Iris pigment epithelial cell (primary cell): ENCODE measurements around the gene LIN7C.
"Not testable (repeated sequence)": the region's sequence is repeated elsewhere in the genome, so short reads cannot be mapped to it uniquely, and the experiment has no call there.

Experiments used
- DNase-seq: peaks from one replicate; pipeline ENCODE4 v3.0.0-alpha.2; 2011; ENCODE audit warnings: low read depth

LIN7C gene

DNA sequence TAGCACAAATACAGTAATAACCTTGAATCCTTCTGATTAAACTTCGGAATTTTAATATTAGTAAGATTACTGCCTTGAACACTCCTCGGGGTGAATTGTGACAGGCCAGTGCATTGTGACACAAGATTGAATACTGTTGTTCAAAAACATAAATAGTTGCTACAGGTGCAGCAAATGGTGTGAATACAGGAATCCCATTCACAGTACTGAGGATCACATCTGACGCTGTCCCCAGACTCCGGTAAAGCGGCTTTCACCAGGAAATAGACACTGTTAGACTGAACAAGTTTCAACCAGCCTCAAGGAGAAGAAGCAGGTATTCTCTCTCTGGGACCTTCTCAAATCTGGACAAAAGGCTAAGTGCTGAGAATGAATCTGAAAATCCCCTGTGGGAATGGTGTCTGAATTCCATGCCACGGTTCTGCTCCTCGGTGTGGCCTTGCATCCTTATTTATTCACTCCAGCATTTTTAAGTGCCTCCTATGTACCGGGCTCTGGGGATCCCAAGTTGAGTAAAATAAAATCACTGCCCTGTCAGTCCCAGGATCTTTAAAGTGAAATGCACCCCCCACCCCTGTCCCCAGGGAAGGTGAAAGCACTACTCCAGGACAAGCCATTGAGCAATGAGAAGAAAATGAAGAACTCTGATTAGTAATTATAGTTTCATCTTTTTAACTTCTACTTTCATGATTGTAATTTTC lies 37.4 kb downstream of the LIN7C start:
- no peak for DNase-seq

DNA sequence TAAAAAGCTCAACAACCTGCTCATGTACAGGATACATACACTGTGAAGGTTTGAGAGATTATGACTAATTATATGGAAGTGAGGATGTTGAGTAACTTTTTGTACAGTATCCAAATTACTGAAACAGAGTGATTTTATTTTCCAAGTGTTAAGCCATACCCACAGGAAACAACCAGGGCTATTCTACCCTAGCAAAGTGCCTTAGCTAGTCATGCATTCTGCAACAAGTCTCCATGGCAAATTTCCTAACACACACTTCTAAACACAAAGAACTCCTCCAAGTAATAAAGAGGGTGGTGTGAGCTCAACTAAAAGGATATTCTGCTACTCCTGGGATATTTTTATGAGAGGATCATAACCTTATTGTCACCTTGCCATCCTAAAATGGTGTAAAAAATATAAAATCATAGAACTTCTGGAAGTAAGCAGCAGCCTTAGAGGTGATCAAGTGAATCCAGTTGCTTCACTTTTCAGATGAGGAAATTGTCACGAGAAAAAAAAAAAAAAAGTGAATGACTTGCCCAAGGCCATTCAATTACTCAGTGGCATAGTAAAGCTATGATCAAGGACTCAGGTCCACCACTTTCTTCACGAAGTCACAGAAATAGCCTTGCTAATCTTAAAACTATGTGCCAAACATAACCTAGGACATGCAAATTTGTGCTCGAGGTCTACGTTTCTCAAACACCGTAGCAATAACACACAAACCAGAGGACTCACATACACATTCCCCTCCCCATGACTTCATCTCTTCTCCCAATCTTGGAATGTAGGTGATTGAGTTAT lies 38.2 kb downstream of the LIN7C start:
- peak; percentile 85 for DNase-seq

DNA sequence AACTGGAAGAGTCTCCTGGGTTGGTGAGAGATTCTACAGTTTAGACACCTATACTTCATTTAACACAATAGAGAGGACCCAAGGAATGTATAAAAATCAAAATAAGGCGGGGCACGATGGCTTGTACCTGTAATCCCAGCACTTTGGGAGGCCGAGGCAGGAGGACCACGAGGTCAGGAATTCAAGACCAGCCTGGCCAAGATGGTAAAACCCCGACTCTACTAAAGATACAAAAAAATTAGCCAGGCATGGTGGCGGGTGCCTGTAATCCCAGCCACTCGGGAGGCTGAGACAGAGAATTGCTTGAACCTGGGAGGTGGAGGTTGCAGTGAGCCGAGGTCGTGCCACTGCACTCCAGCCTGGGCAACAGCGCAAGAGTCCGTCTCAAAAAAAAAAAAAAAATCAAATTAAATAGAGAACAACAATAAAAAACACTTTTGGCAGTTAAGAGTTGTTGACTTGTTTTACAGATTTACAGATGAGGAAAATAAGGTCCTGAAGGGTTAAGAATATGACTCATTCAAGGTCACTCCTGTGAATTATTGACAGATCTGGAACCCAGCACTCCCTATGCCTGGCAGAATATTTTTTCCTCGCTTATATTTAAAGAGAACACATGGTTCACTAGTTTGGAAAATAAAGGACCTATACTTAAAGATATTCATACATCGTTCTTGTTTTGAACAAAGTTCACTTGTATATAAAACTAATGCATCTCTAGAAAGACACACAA lies 39.2 kb downstream of the LIN7C start:
- no peak for DNase-seq

DNA sequence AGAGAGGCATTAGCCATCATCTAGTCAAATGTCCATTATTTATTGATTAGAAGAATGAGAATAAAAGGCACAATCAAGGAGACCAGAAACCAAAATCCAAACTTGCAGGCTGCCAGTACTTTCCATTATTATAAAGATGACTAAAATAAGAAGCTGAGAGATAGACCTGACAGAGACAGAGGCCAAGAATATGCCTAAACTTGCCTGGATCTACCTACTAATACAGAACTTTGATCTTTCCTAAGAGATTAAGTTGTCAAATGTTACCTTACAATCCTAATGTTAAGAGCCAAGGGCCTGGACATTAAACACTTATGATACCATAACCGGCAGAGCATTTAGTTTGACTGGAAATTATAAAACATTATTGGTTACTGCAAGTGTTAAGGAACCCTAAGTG lies 40.2 kb downstream of the LIN7C start:
- DNase-seq, result no peak

DNA sequence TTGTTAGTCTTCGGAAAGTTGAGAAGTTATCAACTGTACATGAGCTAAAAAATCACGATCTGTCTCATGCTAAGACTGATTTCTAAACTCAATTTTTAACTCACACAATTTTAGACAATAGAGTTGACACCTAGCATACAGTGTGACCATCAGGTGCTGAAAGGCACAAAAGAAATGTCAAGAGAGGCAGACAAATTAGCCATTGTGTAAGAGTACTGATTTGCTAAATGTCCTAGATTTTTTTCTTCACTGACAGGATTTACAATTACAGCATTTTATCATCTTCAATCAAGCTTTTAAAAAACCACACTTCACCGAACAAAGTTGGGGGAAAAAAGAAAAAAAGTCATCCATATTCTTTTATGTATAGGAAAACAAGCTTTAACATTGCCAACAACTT lies 40.9 kb downstream of the LIN7C start:
- DNase-seq, result no peak

DNA sequence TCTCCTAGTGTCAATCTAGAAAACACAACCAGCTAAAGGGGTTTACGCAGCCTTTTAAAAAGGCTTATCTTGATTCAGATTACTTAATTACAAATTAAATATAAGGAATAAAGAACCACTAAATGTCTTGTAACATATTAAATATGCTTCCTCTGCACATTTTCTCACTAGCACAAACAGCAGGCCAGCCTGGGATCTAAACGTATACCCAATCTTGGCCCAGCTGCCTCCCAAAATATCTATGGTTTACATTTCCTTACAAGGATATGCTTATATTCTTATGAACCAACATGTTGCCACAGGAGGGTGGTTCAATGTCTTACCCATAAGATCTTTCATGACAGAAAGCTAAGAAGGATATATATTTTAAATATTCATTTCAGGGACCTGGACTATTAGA lies 41.7 kb downstream of the LIN7C start:
- no peak for DNase-seq

DNA sequence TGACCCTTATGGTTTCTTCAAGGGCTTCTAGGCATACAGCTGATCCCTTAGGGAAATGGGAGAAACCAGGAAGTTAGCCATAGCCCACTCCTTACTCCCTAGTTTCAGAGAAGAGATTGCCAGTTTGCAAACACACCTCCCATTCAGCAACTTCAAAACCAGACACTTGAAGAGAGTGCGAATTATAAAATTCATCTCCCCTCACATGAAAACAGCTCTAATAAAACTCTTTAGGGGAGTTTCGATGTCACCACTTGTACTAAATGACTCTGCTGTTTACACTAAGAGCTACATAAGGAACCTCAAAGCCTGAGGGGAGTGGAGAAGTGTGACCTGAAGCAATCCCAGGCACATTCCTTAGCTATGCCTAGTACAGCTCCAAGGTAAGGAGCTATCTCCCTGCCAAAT lies 42.3 kb downstream of the LIN7C start:
- DNase-seq, result peak; percentile 72

DNA sequence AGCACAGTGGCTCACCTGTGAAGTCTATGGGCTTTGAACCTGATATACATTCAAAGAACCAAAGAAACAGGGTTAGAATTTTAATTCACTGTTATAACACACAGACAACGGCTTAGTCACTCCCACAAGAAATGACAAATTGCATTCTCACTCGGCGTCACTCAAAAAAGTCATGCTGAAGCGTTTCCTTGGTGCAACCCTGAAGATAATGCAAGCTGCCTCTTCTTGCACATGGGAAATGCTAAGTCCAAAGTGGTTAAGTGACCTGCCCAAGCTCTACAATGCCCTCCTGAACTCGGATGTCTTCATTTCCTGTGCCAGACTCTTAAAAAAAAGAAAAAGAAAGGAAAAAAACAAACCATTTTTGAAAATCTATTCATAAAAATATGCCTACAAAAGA lies 44.0 kb downstream of the LIN7C start:
- DNase-seq, result peak; percentile 52

DNA sequence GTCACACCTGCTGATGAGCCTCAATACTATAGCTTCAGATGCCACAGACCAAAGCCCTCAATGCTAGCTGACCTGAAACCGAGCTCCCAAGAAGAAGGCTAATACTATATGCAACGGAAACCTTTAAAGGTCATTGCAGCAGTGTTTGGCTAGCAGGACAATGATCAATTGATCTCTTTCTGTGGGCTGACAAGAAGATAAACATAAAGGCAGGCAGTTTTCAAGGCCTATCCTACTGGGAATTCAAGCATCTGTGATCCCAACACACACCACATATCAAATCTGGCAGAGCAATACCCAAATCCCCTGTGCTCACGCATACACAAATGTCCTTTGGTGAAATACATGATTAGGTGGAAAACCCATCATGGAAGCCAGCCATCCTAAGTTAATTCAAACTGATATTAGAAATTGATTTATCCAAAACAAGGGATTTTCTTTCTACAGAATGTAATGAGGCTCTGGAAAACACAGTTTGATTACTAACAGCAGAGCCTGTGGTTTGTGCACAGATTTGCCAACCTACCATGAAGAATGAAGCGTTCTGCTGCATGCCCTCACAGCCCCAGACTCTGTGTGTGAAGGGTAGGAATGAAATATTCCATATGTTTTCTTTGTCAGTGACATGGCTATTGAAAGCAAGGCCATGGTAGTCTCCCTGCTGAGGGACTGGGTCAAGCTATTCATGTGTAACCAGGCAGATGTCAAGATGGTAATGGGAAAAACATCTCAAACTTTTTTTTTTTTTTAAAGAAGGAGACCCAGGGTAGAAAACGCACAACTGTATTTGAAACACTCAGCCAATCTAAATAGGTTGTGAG lies 46.2 kb downstream of the LIN7C start:
- DNase-seq, result no peak

DNA sequence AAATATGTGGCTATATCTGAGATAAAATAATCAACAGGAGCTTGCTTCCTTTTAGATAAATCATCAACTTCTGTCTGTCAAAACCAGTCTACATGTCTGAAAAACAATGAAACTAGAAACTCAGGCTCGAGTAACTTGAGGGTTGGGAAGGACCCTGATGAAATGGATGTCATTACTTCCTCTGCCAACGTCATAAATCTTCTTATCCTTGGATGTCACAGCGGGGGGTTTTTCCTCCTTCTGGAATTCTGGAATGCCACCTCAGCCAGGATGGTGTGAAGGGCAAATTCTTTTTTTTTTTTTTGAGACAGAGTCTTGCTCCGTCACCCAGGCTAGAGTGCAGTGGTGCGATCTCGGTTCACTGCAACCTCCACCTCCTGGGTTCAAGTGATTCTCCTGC lies 47.4 kb downstream of the LIN7C start:
- no peak for DNase-seq

DNA sequence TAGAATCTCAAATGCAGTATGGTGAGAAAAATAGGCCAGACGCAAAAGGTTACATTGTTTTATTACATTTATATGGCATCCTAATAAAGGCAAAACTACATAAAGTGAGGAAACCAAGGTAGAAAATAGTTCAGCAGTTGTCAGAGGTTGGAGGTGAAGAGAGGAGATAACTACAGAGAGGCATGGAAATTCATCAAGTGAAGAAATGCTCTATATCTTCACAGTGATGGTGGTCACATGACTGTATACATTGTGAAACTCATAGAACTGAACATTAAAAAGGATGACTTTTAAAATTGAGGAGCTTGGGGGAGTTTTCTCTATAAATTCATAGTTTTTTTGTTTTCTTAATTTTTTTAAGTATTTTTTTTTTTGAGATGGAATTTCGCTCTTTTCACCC lies 48.4 kb downstream of the LIN7C start:
- DNase-seq, result no peak

DNA sequence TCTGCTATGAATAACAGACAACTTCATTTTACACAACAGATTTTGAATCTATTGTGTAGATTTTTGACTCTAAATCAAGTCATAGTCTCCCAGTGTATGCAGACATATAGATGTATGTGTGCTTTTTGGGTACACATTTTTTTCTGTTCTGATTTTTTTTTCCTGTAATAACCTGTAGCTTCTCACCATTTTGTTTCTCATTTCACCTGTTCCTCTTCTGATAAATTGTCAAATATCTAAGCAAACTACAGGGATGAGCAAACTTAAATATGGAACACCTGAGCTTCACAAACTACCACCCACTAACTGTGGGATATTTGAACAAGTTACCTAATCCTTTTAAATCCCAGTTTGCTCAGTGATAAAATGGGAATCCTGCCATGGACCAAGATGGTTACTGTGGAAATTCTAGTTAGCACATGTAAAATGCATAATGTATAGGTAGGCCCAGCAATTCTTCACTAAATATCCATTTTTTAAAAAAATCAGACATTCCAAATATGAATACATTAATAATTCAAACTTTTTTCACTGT lies 49.7 kb downstream of the LIN7C start:
- no peak for DNase-seq

DNA sequence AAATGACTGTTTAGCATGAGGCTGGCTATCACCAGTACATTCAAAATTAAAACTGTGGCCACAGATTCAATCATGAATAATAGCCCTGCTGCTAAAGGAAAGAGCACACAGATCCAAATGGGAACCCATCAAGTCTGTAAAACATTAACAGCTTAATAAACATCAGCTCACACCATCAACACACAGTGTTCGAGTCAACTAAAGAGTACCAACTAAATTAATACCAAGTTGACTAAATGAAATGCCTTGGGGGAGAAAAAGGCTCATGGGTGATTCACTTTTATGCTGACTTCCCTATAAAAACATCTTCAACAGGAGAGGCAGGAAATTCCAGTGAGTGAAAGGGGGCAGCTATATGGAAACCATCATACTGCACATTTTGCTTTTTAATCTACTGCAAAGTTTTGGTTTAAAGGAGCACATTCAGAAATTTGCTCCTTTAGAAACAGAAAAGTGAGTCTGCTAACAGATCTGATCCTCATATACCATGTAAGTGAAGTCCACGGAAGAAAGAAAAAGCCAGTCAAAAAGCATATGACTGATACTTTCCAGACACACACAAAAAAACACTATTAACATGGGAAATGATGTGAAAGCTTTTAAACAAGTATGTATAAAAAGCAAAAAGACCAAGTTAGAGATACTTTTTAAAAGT lies 50.3 kb downstream of the LIN7C start:
- DNase-seq, result peak; percentile 64

DNA sequence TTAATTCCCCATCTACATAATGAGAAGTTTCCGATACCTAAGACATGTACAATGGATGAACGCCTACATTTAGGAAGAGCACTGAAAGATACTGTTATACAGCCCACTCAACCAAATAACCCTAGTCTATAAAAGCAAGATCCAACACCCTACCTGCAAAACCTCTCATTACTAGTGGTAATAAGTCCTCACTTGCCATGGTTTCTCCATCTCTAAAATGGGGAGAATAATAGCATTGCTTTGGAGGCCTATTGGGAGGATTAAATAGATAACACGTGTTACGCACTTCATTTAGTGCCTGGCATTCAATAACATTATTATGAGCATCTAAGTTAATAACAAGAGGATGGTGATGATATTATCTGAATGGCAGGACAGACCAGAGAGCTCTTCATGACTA lies 50.9 kb downstream of the LIN7C start:
- no peak for DNase-seq

DNA sequence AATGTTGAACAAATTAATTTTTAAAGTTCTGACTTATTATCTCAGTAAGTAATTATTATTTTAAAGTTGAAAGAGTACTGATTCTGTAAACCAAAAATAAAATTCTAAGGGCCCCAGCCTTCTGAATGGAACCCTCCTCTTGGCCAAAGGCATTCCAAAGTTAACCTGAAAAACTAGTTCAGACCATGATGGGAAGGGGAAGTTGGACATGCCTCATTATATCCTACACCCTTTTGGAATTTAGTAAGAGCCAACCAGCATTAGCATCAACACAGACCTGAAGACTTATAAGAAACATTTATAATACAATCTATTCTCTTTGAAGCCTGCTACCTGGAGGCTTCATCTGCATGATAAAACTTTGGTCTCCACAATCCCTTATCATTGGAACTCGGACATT lies 52.9 kb downstream of the LIN7C start:
- DNase-seq, result no peak

DNA sequence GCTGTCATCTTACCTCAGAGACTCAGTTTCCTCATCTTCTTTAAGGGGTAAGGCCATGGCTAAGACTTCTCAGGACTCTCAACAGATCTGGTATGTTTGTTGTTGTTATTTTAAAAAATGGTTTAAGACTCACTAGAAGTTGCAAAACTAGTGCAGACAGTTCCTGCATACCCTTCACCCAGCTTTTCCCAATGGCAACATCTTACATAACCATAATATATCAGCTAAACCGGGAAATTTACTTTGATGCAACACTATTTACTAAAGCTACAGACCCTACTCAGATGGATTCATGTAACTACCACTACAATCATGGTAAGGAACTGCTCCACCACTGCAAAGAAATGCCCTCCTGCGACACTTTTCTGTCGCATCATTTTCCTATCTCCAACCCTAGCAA lies 54.4 kb downstream of the LIN7C start:
- no peak for DNase-seq

DNA sequence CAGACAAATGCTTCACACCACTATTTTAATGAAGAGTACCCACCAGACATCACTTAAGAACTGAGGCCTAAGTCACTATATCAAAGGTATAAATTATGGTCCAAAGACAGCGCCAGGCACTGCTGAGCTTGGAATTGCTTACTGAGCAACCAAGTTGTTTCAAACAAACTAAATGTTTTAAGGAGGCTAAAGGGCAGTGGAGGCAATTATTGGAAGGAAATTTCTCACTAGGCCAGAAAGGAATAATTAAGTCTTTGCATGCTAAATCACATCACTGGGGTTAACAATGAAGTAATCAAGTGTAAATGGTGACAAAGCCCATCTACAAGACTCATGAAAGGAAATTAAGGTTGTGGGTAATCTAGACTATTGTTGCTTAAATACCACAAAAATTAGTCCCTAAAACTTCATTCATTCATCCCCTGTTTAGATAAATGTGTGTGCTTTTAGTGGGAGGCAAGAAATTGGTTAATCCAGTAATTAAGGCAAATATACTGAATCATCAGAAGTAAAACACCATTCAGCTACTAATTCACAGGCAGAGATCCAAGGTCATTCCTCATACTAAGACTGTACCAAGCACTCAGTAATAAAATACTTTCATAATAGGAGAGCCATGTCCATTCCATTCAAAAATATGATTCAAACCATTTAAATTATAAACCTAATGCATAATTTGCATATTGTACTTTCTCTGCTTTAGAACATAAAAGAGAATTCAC lies 55.2 kb downstream of the LIN7C start:
- no peak for DNase-seq

DNA sequence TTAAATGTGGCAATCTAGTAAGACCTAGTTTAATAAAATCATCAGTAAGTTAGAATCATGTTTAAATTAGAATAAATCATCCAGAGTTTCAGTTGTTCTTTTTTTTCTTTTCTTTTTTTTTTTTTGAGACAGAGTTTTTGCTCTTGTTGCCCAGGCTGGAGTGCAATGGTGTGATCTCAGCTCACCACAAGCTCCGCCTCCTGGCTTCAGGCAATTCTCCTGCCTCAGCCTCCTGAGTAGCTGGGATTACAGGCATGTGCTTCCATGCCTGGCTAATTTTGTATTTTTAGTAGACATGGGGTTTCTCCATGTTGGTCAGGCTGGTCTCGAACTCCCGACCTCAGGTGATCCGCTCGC lies 58.4 kb downstream of the LIN7C start:
- not testable (repeated sequence) for DNase-seq

DNA sequence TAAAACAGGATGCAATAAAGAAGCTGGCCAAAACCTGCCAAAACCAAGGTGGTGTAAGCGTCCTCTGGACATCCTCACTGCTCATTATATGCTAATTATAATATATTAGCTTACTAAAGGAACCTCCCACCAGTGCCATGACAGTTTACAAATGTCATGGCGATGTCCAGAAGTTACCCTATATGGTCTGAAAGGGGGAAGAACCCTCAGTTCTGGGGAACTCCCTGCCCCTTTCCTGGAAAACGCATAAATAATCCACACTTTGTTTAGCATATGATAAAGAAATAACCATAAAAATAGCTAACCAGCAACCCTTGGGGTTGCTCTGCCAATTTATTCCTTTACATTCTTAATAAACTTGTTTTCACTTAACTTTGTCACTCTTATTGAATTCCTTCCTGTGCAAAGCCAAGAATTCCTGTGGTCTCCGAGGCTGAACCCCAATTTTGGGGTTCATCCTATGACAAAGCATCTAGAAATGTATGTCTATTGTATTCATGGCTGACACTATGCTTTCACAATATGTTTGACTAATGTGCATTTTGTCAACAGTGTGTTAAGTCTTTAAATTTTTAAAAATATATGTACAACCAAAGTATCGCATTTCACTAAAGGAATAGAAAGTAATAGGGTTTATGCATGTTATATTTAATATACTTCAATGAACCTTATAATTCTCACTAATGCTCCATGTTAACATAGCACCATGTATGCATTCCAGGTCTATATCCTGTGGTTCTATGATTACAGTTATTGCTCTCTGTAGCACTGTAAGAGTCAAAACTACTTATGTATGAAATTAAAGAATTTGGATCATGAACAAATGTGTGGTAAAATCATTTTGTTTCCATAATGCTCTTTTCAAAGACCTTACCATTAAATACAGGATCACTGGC lies 59.0 kb downstream of the LIN7C start:
- peak; percentile 81 for DNase-seq

DNA sequence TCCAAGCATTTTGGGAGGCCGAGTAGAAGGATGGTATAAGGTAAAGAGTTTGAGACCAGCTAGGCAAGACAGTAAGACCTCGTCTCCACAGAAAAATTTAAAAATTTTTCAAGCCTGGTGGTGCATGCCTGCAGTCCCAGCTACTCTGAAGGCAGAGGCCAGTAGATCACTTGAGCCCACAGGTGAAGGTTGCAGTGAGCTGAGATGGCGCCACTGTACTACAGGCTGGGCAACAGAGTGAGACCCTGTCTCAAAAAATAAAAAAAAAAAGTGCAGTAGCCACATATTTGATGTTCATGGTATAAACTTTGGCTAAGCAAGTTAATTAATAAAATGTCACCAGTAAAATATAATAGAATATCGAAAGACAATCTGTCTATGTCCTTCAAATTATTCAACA lies 60.9 kb downstream of the LIN7C start:
- no peak for DNase-seq
